ENCODE results near the gene CXCR4.

CXCR4 gene

DNA sequence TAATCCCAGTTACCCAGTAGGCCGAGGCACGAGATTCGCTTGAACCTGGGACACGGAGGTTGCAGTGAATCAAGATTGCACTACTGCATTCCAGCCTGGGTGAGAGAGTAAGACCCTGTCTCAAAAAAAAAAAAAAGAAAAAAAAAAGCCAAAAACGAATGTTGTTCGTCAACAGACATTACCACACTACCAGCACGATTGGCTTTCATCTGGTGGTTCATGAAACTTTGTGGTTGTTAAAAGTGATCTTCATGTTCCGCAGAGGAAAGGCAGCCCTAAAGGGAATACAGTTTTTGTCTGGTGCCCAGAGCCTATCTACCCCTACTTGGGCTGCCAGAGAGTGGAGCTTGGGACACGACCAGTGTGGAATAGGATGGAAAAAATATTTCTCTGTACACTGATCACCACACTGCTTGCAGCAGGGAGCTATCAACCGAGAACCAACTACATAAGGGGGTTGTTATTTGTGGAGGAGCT, 13.6 kb upstream of the CXCR4 start:
- no peak for DNase-seq

DNA sequence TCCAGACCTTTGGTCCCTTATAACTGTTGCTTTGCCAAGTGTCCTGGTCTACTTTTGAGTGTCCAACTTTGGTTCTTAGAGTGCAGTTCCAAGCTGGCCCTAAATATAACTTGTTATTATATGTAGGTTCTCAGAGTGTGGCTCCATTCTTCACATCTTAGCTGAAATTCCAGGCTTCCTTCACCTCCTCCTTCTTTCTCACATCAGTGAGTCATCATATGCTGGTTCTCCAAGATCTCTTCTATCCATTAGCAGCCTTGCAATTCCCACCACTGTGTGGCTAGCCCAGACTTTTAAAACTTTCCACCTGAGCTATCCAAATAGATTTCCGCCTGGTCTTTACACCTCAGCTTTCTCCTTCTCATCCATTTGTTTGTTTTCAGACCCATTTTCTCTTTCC, 12.6 kb upstream of the CXCR4 start:
- no peak for DNase-seq

DNA sequence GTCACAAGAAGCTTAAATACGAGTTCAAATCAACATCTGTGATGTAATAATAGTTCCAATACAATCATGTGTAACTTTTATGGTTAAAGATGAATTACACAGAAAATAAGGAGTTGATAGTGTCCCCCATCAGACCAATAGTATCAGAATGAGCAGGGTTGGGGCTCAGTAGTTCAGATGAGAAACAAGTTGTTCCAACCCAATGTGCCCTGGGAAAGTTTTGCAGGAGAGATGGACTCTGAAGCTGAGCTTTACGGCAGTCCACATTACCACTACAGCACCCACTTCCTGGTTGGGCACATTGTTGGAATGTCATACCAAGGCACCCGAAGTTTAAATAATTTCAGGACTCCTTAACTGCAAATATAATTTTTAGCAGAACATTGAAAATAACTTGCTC, 12.1 kb upstream of the CXCR4 start:
- no peak for DNase-seq

GRCh38 chr2:136129601-136130000, 11.7 kb upstream of the CXCR4 start:
- DNase-seq: no peak

- DNase-seq: no peak
These were observed 11.0 kb upstream of the CXCR4 start for GRCh38 chr2:136128905-136129304.

GRCh38 chr2:136128366-136128765, 10.4 kb upstream of the CXCR4 start:
- DNase-seq: no peak

DNA sequence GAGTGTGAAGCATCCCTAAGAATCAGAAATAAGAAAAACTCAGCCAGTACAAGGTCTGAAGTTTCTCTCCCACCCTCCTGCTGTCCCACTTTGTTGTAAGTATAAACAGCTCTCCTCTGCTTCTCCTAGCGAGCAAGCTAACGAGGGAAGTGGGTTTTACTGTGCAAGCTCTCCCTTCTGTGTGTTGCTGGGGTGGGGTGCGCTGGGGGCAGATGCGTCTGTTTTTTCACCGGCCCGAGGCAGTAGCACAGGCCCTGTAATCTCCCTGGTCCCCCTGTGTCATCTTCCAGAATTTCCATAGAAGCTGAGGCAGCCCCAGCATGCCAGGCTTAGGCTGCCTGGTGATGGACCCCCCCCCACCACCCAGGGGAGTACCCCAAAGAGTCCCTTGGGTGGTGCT, 9.4 kb upstream of the CXCR4 start:
- DNase-seq: no peak

DNA sequence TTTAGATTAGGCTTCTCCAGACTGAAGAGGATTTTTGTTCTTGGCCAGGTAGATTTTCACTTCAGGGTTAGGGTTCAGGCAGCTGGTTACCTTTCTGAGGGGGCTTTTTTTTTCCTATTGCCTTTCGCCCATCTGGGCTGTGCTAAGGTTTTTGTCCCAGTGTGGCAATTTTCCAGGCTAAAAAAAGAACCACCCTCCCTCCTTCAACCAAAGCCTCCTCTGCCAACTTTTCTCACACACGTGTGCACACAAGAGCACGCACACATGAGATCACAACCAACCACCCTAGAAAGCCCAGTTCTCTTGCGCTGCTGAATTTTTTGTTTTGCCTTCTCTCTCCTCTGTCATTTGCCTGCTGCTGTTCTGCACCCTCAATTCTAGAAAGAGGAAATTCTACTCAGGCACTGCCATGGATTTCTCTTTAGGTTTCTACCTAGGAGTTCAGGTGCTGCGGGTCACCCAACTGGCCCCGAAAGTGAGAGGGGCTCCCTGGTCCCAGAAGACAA, 8.5 kb upstream of the CXCR4 start:
- no peak for DNase-seq

DNA sequence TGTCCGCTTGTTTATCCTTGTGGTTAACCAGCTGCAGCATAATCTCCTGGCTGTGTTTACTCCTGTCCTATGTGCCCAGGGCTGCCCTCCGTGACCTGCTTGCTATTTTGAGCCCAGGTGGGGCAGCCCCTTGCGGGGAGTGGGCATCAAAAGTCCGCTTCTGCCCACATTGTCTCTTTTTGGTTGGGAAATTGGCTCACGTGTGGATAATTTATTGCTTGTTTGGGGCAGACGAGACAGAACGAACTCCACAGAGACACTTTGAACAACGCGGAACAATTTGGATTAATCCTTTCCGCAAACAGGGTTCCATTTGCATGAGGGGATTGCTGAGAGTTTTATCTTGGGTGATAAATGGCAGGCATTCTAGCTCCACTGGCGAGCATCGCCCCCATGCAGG, 8.1 kb upstream of the CXCR4 start:
- no peak for DNase-seq

- DNase-seq: no peak
These were observed 7.3 kb upstream of the CXCR4 start for GRCh38 chr2:136125236-136125635.

DNA sequence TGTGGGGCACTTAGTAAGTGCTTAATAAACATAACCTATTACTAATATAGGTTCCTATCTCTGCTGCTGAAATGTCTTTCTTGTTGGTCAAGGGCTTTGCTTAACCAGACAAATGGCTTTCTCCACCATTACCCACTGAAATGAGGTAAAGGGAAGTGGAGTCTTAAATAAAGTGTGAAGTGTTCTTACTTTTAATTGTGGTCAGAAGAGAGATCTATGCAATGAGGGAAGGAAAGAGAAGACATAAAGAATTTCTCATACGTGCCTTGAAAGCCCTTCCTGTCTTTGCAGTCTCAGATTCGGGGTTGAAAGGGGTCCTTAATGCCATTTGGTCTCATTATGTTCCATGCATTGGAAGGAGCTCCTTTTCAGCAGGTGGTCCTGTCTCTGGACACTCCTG, 6.9 kb upstream of the CXCR4 start:
- no peak for DNase-seq

DNA sequence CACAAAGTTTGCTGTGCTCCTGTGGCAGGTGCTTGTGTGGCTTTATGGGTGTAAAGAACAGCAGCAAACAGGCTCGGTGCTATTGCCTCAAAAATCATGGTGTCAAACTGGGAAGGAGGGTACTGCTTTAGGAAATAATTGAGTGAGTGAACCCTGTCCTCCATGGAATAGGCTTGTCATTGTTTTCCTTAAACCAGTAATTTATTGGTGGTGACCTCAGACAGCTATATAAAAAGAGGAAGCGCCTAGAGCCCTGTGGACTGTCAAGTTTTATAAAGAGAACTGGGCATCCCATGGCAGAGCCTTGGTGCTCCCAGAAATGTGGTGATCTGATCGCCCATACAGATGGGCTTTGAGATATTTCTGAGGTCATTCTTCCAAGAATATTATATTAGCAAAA, 4.7 kb upstream of the CXCR4 start:
- no peak for DNase-seq

DNA sequence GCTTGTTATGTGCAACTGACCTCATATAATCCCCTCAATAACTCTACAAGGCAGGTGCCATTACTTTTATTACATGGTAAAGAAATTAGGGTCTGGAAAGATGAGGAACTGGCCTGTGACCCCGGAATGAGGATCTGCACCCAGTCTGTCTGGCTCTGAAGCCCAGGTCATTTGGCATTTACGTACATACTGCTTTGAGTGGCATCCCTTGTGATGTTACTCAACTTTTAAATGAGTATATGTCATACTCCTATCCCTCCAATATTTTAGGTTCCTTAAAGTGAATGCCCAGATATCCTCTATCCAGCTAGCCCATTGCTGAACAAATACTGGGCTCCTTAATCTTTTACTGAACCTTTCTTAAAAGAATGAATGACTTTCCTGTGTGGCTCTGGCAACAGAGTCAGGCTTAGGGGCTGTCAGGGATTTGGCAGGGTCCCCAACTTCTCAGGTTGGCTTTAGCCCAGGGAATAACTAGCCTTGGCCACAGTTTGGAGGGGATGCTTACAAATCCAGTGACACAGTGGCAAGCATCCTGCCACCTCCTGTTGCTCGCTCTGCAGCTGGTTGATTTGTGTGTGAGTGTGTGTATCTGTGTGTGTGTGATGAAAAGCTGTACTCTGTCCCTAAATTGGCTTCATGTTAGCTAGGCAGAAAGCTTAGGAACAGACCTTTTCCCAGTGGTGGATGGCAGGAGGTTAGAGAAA, 3.4 kb upstream of the CXCR4 start:
- no peak for DNase-seq

GRCh38 chr2:136119717-136120675, 2.0 kb upstream of the CXCR4 start:
- no peak for DNase-seq

- no peak for DNase-seq
These were observed 1.1 kb upstream of the CXCR4 start for GRCh38 chr2:136118819-136119716.

DNA sequence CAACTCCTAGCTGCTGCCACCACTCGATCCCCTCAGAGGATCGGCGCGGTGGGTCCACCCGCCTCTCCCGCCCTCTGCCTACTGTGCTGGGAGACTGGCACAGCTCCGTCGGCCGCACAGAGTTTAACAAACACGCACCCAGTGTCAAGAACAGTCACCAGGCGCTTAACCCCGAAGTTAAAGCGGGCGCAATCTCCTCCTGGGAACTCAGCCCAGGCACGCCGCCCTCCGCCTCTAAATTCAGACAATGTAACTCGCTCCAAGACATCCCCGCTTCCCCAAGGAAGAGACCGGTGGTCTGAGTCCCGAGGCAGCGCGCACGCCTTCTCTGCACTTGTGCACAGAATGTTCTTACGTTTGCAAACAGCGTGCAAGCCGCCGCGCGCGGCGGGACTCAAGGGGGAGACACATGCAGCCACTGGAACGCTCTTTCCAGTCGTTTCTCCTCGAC, 533 bp downstream of the CXCR4 start:
- no peak for DNase-seq

DNA sequence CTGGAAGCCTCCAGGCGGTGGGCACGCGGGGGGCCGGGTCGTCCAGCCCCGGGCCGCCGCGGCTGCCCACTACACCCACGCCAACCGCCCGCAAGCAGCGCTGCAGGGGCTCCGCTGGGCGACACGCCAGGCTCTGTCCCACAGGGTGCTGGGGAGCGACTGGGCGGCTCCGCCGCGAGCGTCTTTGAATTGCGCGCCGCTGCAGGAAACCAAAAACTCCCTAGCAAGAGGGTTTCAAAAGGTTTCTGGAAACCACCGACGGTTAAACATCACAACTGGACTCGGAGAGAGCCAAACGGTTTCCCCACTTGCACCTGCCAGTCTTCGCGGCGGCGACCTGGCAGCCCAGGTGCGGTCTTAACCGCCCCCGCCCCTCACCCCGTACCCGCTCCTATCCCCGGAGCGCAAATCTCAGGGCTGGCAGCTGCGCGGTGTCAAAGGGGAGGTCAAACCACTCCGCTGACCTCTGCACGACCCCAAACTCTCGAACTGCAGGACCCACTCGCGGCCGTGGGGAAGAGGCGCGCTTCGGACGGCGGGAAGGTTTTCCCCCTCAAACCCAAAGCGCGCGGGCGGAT, 1.0 kb downstream of the CXCR4 start:
- no peak for DNase-seq

- no peak for DNase-seq
These were observed 1.7 kb downstream of the CXCR4 start for GRCh38 chr2:136116151-136116812.

GRCh38 chr2:136115183-136115761, 2.7 kb downstream of the CXCR4 start:
- no peak for DNase-seq

GRCh38 chr2:136114382-136114781, 3.6 kb downstream of the CXCR4 start:
- DNase-seq: no peak

- DNase-seq: no peak
These were observed 4.6 kb downstream of the CXCR4 start for GRCh38 chr2:136113209-136113971.

Data from HCEC 1CT (cell line).